Measurements from ENCODE around the gene FILIP1L.
"Not testable (repeated sequence)": the region's sequence is repeated elsewhere in the genome, so short reads cannot be mapped to it uniquely, and the experiment has no call there.

FILIP1L gene

DNA sequence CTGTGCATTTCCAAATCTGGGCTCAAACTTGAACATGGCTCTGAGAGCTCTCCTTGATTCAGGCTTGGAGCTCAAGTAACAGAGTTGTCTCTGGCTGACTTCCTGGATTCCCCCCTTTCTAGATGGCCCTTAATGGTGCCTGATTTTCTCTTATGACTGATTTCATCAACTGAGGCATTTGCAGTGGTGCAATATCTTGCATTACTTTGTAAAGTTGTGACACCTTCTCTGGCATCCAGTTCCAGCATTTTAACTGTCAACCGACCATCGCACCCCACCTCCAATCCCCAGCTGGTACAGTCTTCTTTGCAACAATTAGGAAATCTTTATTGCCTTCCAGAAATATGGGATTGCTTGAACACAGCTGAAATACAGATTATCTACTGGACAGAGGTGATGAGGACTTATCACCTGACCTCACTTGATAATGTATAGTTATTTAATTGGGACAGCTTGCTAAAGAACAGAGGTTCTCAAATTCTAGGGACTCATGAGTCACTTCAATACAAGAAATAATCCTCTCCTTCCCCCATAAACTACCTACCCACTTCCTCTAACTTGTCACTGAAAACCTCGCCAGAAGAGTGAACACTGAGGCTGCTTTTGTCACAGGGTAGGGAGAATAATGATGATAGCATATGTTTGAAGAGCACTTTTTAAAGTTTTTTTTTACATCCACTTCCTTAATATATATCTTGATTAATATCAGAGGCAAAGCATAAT is 41.8 kb downstream of the FILIP1L start:
- DNase-seq: no peak

DNA sequence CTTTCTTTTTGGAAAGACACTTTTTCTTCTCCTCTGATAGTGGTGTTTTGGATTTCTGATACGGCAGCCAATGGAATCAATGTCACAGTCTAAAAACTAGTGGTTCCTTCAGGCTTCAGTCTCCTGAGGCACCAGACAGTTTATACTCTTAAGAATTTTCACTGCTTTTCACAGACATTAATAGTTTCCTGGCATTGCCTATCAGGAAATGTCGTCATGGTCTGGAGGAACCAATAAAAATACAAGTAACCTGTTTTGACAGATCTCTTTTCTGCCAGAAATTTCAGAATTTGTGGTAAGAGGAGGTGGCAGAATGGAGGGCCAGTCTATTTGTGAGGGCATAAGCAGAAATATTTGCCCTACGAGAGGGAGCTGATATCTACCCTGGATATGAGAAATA is 44.8 kb downstream of the FILIP1L start:
- no peak for DNase-seq

DNA sequence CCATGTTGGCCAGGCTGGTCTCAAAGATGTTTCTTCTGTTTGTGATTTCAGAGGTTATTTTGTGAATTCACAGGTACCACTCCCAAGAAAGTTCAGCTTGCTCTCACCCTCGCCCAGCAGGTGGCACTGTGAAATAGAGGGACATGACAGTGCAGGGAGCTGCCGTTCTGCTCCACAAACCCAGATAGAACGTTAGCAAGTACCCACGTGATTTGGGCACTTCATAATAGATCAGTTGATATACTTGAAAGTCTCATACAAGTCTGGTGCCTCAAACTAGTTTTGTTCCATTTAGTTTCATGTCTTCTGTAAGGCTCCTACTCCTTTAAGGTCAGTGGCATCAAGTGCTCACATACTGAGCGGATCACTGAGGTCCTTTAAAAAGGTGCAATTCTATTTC is 45.5 kb downstream of the FILIP1L start:
- peak; percentile 50 for DNase-seq

GRCh38 chr3:100067589-100067988 is 46.7 kb downstream of the FILIP1L start:
- no peak for DNase-seq

DNA sequence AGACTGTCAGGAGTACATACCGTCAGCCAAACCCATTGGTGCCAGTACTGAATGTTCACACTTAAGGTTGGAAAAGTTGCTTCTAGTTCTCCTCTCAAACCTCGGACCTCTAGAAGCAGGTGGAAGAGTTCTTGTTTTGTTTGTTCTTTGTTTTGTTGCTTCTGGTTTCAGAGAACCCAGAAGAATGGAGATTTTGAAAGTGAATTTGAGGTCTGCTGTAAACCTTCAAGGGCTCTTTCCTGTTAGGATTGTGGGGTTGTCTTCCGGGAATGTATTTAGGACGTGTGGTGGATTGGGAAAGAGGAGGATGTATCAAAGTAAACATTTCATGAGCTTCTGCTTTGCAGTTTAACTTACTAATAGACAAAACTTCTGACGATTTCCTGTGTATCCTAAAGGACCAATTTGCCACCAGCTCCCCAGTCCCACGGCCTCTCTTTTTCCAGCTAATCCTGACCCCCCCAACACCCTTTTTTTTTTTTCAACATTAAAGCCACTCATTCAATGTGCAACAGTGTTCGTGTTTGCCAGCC is 50.3 kb downstream of the FILIP1L start:
- no peak for DNase-seq

DNA sequence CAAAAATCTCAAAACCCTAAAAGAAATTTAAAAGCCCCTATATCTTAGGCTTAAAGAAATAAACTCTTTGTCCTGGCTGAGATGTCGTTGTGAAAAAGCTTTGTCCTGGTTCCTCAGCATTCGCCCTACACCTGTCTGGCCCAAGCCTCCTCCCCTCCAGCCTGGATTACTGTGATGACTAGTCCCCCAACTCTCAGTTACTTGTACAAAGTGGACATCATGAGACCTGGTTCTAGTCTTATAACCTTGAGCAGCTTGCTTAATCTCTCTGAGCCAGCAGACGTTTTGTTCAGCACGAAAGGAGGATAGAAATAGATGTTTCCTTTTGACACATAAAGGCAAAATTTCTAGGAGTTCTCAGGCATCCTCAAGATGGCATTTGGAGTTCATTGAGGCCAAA is 51.6 kb downstream of the FILIP1L start:
- DNase-seq: no peak

DNA sequence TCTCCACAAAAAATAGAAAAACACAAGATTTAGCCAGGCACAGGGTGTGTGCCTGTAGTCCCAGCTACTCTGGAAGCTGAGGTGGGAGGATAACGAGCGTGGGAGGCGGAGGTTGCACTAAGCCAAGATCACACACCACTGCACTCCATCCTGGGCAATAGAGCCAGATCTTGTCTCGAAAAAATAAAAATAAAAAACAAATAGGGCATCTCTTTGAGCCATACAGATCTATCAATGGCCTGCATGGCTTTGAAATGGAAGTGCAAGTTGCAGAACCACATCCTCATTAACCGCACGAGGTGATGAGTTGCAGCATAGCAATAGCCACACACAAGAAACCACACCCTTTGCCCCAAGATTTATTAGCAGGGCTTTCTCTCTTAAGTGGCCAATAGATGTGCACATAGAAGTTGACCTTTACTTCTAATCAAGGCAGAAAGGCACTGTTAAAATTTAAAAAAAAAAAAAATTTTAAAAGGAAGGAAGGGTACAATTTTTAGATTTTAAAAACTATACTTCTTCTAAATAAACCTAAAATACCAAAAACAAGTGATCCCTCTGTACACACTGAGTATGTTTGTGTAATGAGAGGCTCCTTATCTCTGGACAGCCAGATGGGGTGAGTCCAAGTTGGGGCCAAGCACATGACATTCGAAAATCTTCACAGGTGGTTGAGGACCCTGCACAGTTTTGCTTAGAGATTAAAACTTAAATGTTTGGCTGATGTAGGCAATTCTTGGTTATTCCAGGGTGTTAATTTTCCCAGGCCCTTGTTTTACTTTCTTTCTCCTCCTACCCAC is 53.4 kb downstream of the FILIP1L start:
- no peak for DNase-seq

DNA sequence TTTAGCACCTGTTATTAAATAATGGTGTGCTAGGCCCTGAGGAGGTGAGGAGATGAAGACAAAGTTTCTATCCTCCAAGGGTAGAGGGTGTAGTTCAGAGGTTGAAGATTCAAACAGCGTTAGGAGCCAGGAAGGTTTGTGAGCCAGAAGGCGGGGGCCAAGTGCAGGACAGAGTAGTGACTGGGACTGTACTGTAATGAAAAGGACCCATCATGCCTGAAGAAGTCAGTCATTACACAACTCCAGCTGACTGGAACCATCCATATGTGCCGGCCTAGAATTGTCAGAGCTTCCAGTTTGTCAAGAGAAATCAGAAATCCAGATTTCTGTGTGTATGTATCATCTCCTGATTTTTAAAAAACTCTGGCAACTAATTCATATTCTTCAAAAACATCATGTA is 54.8 kb downstream of the FILIP1L start:
- DNase-seq: no peak

DNA sequence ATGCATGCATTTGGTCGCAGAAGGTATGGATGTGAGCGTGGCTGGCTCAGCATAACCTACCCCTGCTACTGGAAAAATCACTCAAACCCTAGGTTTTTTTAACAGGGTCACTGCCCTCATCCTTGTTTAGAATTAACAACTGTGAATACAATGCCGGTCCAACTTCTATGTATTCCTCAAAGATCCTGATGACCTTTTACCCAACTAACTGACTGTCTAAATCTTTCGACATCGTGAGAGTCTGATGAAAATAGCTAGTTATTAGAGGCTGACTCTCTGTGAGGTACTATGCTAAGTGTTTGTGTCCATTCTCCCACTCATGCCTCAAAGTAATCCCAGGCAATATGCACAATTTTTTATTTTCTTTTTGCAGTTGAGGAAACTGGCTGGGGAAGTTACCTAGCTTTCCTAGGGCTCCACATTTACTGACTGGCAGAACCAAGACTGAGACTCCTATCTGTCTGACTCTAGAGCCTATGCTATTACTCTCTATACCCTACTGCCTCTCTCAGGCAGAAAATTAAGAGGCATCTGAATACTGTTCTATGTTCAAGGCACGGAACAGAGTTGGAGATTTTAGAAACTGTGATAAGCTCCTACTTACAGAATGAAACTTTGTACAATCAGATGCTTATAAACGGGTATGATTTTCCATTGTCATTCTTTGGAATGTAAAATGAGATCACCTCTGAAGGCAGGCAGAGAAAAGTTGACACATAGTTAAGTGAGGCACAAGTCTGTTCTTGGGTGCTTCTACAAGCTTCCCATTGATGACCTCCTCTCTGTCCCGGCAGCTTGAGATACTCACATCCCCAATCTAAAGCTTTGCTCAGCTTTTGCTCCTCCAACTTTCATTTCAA is 56.4 kb downstream of the FILIP1L start:
- no peak for DNase-seq

- DNase-seq: no peak
These were observed 60.2 kb downstream of the FILIP1L start for GRCh38 chr3:100053951-100054620.

DNA sequence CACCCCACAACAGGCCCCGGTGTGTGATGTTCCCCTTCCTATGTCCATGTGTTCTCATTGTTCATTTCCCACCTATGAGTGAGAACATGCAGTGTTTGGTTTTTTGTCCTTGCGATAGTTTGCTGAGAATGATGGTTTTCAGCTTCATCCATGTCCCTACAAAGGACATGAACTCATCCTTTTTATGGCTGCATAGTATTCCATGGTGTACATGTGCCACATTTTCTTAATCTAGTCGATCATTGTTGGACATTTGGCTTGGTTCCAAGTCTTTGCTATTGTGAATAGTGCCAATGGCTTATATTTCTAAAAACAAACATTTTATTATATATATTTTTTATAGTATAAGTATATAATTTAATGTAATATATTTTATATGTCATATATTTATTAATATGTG is 62.8 kb downstream of the FILIP1L start:
- DNase-seq: not testable (repeated sequence)

DNA sequence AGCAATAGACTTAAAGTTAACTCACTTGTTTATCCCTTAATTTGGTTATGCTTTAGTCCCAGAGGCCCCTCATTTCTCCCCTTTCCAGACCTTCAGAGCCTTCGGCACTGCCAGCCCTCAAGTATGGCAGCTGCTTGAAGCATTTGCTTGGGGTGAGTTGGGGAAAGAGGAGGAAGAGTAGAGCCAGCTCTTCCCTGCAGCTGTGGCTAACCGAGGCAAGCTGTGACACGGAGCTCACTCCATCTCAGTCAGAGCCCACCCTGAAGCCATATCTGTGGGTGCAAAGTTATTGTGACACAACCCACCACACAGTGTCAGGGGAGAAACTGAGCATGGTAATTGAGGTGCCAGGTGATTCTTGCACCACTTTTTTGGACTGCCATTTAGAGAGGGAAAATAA is 66.1 kb downstream of the FILIP1L start:
- DNase-seq: no peak

- DNase-seq: no peak
These were observed 66.7 kb downstream of the FILIP1L start for GRCh38 chr3:100047455-100048141.

DNA sequence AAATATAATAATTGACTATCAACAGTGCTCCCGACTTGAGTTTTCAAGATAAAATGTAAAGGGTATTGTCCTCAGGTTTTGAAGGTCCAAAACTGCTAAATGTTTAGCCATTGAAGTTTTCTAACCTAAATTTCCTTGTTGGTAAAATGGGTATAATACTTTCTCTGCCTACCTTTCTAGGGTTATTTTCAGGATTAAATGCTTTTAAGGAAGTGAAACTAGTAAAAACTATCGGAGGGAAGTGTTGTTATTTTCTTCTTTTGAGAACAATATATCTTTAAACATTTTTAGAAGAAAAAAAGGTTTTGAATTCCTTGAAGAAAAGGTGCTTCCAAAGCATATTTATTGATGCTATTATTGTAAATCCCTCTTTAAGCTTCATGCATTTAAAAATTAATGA is 67.3 kb downstream of the FILIP1L start:
- DNase-seq: no peak

GRCh38 chr3:100045696-100046095 is 68.6 kb downstream of the FILIP1L start:
- DNase-seq: no peak

DNA sequence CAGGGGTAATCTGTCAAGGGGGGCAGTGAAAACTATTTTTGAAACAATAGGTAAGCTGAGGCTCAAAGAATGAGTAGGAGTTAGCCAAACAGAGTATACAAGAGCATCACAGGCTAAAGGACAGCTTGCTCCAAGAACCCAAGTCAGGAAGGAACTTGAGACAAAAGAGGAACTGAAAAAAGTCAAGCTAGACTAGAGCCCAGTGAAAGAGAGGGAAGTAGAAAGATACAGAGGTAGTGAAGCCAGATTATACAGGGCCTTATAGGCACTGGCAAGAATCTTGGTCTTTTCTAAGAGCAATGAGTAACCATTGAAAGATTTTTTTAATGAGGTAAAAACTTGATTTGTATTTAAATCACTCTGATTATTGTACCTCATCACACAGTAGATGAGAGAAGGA is 69.9 kb downstream of the FILIP1L start:
- no peak for DNase-seq

- no peak for DNase-seq
These were observed 71.0 kb downstream of the FILIP1L start for GRCh38 chr3:100043271-100043670.

GRCh38 chr3:100042166-100042981 is 71.9 kb downstream of the FILIP1L start:
- no peak for DNase-seq

GRCh38 chr3:100041328-100041749 is 73.0 kb downstream of the FILIP1L start:
- DNase-seq: no peak

DNA sequence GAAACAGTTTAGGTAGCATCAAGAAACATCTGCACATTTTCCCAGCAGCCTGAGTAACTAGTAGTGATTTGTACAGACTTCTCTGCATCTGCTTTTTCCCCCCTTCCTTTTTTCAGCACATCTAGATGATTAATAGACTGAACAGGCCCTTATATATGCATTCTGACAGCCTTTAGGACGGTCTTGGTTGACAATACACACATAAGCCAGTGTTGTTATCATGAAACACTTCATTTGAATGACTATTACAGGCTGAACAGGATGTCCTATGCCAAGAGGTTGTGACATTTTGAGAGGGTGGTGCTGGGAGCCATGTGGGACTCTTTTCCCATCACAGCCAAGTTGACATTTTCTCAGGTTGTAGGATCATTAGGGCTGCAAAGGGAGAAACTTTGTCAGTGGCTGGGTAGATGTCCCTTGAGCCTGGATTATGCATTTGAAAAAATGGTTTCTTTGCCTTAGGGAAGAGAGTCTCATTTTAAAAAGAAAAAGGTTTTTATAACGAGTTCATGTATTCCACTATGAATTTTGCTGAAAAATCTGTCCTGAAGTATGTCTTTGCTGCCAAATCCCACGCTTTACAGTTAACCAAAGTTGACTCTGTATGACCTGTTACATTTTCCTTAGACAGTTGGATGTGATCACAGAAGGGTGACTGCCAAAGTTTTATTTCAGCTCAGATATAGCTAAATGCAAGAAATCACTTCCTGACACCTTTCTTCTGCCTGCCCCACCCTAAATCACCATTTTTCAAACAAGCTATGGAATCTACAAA is 73.7 kb downstream of the FILIP1L start:
- no peak for DNase-seq

Measured in NCI-H1694 (cell line).